ENCODE measurements around the gene TPCN1. TPM values are rescaled to one million over a fixed set of nuclear protein-coding genes. Genes with fewer than 3 reads are reported as not detected.

TPCN1 gene
- total and polyA plus RNA-seq, 4 donors: 20.8 to 61.7 (median 30.7) TPM

DNA sequence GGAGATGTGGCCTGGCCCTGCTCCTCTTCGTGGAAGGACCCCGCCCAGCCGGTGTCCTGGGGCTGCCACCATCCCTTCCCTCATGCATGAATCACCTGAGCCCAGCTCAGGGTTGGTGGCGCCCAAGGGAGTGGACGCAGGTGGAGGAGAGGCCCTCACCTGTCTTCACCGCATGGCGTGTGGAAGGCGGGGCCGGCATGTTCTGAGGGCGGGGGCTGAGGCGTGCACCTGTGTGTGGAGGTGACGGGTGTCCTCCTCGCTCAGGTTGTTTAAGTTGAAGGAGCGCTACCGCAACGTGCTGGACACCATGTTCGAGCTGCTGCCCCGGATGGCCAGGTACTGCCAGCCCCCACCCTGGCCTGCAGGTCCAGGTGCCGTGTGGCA lies 66.6 kb downstream of the TPCN1 start:
- Histone ChIP-seq H3K4me1 (ENCODE audit: control insufficient read depth in 5 of 5, insufficient read depth in 5 of 5, low read length in 5 of 5) (peaks cover 0 to 9% (median 0%) of the 10 kb centered on the region in 5 donors), H3K27ac (ENCODE audit: low read depth in 1 of 2, low read length in 1 of 2) (no peak overlapping the region), H3K4me3 (no peak overlapping the region), H3K9me3 (ENCODE audit: control insufficient read depth in 4 of 4, insufficient read depth in 3 of 4, low read length in 3 of 4) (no peaks in the 10 kb centered on the region), H3K36me3 (ENCODE audit: control insufficient read depth in 4 of 4, insufficient read depth in 4 of 4, low read length in 4 of 4) (peaks cover 5 to 56% (median 17%) of the 10 kb centered on the region in 4 donors), H3K9ac (ENCODE audit: insufficient read depth in 1 of 2, low read length in 2 of 2) (no peak overlapping the region), H3K27me3 (ENCODE audit: control insufficient read depth in 3 of 3, insufficient read depth in 3 of 3, low read length in 2 of 3) (no peaks in the 10 kb centered on the region)
- no peak for DNase-seq
- 94 to 95% methylated on average over 19 of the region's 19 CpGs for WGBS, 2 donors
- TF ChIP-seq, protein P1, sequence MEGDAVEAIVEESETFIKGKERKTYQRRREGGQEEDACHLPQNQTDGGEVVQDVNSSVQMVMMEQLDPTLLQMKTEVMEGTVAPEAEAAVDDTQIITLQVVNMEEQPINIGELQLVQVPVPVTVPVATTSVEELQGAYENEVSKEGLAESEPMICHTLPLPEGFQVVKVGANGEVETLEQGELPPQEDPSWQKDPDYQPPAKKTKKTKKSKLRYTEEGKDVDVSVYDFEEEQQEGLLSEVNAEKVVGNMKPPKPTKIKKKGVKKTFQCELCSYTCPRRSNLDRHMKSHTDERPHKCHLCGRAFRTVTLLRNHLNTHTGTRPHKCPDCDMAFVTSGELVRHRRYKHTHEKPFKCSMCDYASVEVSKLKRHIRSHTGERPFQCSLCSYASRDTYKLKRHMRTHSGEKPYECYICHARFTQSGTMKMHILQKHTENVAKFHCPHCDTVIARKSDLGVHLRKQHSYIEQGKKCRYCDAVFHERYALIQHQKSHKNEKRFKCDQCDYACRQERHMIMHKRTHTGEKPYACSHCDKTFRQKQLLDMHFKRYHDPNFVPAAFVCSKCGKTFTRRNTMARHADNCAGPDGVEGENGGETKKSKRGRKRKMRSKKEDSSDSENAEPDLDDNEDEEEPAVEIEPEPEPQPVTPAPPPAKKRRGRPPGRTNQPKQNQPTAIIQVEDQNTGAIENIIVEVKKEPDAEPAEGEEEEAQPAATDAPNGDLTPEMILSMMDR (IDR thresholded peaks at IDR 0.05; ENCODE audit: control extremely low read depth, extremely low read depth): no peak
- no peak for ATAC-seq (ENCODE audit: insufficient read depth, low FRiP score)

DNA sequence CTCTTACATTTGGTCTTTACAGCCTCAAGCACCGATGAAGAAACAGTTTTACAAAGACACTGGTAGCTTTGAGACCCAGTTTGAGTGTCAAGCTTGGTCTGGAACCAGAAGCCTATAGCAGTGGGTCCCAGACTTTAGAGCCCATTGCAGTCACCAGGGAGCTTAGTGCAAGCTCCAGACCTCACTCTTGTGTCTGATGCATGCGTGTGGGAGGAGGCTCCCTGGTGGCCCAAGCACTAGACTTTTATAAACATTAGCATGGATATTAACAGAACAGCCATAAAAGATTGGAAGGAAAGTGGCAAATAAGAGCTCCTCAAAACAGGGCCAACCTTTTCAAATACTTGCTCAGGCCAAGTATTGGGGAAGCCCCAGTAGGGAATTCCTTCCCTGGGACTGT lies 68.1 kb downstream of the TPCN1 start:
- Histone ChIP-seq H3K36me3 (ENCODE audit: control insufficient read depth in 4 of 4, insufficient read depth in 4 of 4, low read length in 4 of 4) (peaks cover 6 to 66% (median 19%) of the 10 kb centered on the region in 4 donors), H3K4me3 (no peak overlapping the region), H3K27ac (ENCODE audit: low read depth in 1 of 2, low read length in 1 of 2) (no peak overlapping the region), H3K4me1 (ENCODE audit: control insufficient read depth in 5 of 5, insufficient read depth in 5 of 5, low read length in 5 of 5) (peaks cover 0 to 9% (median 0%) of the 10 kb centered on the region in 5 donors), H3K9me3 (ENCODE audit: control insufficient read depth in 4 of 4, insufficient read depth in 3 of 4, low read length in 3 of 4) (no peaks in the 10 kb centered on the region), H3K27me3 (ENCODE audit: control insufficient read depth in 3 of 3, insufficient read depth in 3 of 3, low read length in 2 of 3) (no peaks in the 10 kb centered on the region), H3K9ac (ENCODE audit: insufficient read depth in 1 of 2, low read length in 2 of 2) (no peak overlapping the region)
- ATAC-seq (ENCODE audit: insufficient read depth, low FRiP score) (no peak), DNase-seq (no peak)
- WGBS, 2 donors: 83 to 98% methylated on average over 2 of the region's 2 CpGs
- TF ChIP-seq, protein P1 (IDR thresholded peaks at IDR 0.05; ENCODE audit: control extremely low read depth, extremely low read depth): no peak

DNA sequence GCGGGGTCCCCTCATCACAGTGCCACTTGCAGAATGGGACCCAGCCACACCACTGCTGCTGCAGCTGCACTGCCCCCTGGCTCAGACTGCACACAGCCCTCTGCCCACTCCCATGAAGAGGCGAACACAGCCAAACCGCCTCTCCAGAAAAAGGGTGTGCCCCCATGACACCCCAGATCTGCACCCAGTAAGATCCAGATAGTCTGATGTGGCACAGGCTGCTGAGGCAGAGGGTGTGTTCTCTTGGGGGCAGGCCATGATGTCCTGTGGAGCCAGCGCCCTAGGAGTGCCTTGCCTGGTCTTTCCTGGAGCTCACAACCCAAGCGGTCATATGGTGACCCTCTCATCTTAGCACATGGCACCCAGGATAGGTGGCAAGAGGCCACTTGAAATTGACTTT lies 69.2 kb downstream of the TPCN1 start:
- H3K36me3 ChIP-seq (ENCODE audit: control insufficient read depth in 4 of 4, insufficient read depth in 4 of 4, low read length in 4 of 4): peaks cover 6 to 66% (median 19%) of the 10 kb centered on the region in 4 donors
- TF ChIP-seq, protein P1 (IDR thresholded peaks at IDR 0.05; ENCODE audit: control extremely low read depth, extremely low read depth): no peak
- H3K27me3 ChIP-seq (ENCODE audit: control insufficient read depth in 3 of 3, insufficient read depth in 3 of 3, low read length in 2 of 3): no peaks in the 10 kb centered on the region
- no peaks in the 10 kb centered on the region for H3K9me3 ChIP-seq (ENCODE audit: control insufficient read depth in 4 of 4, insufficient read depth in 3 of 4, low read length in 3 of 4)
- no peak for DNase-seq
- no peak overlapping the region for H3K27ac ChIP-seq (ENCODE audit: low read depth in 1 of 2, low read length in 1 of 2)
- H3K4me3 ChIP-seq: no peak overlapping the region
- H3K9ac ChIP-seq (ENCODE audit: insufficient read depth in 1 of 2, low read length in 2 of 2): no peak overlapping the region
- WGBS, 2 donors: 96 to 97% methylated on average over 5 of the region's 5 CpGs
- no peak for ATAC-seq (ENCODE audit: insufficient read depth, low FRiP score)
- peaks cover 0 to 9% (median 0%) of the 10 kb centered on the region in 5 donors for H3K4me1 ChIP-seq (ENCODE audit: control insufficient read depth in 5 of 5, insufficient read depth in 5 of 5, low read length in 5 of 5)

DNA sequence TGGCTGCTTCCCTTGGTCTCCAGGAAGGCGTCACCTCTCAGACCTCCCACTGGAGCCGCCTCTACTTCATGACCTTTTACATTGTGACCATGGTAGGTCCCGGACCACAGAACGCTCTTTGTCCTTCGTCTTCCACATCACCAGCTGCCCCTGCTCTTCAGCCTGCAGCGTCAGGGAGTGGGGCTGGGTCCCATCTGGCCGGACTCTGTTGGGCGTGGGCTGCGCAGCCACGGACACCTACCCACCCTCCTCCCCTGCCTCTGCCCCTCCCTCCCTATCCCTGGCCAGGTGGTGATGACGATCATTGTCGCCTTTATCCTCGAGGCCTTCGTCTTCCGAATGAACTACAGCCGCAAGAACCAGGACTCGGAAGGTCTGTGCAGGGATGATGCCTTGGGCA lies 70.3 kb downstream of the TPCN1 start:
- TF ChIP-seq, protein P1 (IDR thresholded peaks at IDR 0.05; ENCODE audit: control extremely low read depth, extremely low read depth): no peak
- Histone ChIP-seq H3K4me1 (ENCODE audit: control insufficient read depth in 5 of 5, insufficient read depth in 5 of 5, low read length in 5 of 5) (no peaks in the 10 kb centered on the region), H3K9me3 (ENCODE audit: control insufficient read depth in 4 of 4, insufficient read depth in 3 of 4, low read length in 3 of 4) (no peaks in the 10 kb centered on the region), H3K27me3 (ENCODE audit: control insufficient read depth in 3 of 3, insufficient read depth in 3 of 3, low read length in 2 of 3) (no peaks in the 10 kb centered on the region), H3K4me3 (no peak overlapping the region), H3K27ac (ENCODE audit: low read depth in 1 of 2, low read length in 1 of 2) (no peak overlapping the region), H3K9ac (ENCODE audit: insufficient read depth in 1 of 2, low read length in 2 of 2) (no peak overlapping the region), H3K36me3 (ENCODE audit: control insufficient read depth in 4 of 4, insufficient read depth in 4 of 4, low read length in 4 of 4) (peaks cover 9 to 69% (median 20%) of the 10 kb centered on the region in 4 donors)
- no peak for ATAC-seq (ENCODE audit: insufficient read depth, low FRiP score)
- DNase-seq: no peak
- WGBS, 2 donors: 95% methylated on average over 16 to 17 of the region's 17 CpGs
